Mucosa of gallbladder (tissue), 1 donor: ENCODE data around the gene KLHL40. TPM values are rescaled to one million over a fixed set of nuclear protein-coding genes. Genes with fewer than 3 reads are reported as not detected.

ENCODE experiments used
- DNase-seq: peaks from one replicate; pipeline ENCODE4 v3.0.0-alpha.2; 2020; ENCODE audit warnings: low spot score
- total RNA-seq: library from RNA; stranded (reverse); gene quantifications from one replicate; pipeline ENCODE4 v1.2.1, GENCODE V29; 2021
- donor health status: DM: no; HTN: no; CAD: no.

The KLHL40 gene
- total RNA-seq, 1 donor from 2014 or later = not detected

DNA sequence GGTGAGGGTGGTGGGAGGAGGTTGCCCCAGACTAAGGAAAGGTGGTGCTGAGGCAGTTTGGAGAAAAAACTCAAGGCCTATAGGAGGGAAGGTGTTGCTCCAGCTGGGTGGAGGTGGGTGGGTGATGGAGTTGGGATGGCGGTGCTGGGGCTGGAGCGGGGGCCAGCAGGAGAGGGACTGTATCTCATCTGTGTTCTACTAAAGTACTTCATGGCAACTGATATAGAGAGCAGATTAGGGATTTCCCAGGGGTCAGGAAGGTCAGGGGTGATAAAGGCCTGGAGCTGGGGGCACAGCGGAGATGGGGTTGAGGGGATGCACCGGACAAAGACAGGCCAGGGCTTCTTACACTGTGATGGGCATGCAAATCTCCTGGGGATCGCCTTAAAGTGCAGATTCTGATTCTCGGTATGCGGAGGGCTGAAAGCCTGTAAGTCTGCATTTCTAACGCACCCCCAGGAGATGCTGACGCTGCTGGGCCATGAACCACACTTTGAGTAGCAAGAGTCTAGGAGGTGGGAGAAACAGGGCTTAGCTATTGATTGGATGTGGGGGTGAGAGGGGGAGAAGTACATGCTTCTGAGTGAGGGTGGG lies 4.2 kb downstream of the KLHL40 start:
- no peak for DNase-seq

DNA sequence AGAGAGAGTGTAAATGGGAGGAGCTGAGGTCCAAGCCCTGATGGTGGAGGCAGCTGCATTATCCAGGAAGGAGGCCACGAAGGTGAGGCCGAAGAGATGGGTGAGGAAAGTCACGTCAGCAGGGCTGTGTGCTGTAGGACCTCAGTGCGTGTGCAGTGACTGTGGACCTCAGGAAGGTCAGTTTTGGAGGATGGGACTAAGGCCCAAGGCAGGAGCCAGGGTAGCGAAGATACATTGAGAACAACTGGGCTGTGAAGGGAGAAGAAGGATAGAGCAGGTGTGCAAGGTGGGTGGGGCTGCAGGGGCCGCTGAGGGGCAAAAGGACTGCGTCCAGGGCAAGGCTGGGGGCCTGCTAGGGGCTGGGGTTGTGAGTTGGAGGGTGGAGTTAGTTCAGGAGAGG lies 4.9 kb downstream of the KLHL40 start:
- DNase-seq = no peak

DNA sequence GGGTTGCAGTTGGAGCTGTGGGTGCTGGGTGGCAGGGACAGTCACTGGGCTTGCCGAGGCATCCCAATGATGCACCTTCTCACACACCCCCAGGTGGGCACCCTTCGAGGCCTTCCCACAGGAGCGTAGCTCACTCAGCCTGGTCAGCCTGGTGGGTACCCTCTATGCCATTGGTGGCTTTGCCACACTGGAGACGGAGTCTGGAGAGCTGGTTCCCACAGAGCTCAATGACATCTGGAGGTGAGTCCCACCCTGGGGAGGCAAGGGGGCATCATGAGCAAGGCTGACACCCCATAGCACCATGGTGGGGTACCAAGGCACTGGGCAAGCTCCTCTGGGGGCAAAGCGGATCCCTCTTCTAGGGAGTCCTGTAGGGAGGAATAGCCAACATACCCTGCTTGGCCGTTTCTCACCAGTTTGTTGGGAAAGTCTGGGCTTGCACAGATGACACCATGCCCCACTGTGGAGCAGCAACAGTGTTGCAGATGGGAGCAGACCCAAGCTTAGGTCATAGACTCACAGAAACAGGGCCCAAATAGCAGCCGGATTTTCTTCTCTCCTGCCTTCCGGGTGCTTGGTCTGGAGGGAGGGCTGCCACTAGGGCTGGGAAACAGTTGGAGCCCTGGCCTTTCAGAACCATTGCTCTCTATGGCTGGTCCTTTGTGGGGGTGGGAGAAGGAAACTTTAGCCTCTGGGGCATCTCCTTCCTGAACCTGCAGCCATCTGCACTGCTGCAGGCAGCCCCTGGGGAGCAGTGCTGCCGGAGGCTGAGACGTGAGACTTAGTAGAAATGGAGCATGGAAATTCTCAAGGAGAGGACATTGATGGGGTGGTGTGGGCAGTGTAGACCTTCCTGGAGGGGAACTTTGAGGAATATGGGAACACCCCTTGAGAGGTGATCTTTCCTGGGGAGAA lies 5.7 kb downstream of the KLHL40 start:
- no peak for DNase-seq

DNA sequence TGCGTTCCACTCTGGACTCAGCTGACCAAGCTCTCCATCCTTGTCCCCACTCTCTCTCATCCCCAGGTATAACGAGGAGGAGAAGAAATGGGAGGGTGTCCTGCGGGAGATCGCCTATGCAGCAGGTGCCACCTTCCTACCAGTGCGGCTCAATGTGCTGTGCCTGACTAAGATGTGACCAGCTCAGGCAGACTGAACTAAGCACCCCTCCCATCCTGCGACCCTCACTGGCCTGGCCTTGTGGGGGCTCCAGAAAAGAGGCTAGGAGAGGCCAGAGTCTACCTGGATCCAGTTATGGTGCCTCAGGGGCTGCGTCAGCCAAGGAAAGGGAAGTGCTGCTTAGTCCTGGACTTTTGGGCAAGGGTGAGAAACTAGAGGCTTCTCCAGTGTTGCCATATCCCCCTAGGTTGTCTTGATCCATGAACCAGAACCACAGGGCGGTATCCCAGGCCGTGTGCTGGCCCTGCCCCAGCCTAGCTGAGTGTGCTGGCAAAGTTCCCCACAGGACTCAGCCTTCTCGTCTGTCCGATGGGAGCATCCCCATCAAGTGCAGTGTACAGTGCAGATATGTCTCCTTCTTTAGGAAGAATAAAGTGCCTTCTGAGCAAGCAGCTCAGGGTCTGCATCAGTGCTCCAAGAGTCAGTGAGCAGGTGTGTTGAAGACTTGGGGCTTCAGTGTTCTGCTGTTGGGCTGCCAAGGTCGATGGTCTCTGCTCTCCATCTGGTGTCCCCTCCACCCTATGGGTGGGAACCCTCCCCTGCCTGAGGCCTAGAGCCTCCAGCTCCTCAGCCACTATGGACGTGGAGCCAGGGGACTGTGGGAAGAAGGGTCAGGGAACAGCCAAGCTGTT lies 6.7 kb downstream of the KLHL40 start:
- DNase-seq = no peak

DNA sequence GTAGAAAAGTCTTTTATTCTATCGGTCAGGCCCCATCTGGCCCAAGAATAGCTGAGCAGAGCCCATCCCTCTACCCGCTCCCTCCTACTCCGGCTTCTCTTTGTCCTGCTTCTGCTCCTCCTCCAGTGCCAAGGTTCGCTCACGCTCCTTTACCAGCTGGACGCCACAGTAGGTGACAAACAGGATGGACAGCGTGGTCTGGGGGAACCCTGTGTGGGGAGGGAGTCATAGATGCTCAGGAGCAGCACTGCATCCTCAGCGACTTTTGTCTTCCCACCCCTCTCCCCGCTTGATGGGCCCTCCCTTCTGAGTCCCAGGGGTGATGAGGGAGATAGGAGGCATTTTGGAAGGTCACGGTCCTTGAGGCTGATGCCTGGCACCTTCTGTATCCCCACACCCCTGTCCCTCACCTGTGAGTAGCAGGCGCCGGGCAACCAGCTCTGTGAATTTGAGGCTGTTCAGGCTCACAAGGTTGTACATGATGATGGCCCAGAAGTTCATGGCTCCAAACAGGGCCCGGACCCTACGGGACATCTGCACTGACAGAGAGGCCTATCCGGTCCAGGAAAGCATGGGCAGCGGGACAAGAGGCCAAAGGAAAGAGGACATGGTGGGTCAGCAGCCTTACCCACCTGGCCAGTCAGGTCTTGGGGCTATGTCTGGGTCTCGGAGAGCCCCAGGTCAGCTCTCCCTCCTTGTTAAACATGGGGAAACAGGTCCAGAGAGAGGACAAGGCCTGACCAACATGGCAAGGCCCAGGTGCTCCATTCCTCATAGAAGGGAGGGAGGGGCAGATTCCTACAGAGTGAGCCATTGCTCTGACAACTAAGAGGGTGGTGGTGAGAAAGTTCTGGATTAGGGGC lies 7.6 kb downstream of the KLHL40 start:
- no peak for DNase-seq

DNA sequence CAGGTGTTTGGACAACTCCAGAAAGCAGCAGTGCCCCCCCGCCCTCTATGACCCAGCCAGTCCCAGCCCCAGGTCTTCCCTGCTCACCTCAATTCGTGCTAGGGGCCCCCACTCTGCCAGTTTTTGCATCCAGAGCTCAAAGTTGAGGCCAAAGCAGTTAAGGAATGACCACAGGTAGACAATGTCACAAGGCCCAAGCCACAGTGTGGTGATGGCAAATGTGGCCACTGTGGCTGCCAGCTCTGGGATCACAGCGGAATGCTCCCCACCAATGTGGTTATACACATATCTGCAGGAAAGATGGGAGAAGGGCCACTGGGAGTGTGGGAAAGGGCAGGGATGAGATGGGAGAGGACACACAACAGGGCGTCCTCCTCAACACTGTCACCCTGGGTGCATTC lies 8.2 kb downstream of the KLHL40 start:
- no peak for DNase-seq

DNA sequence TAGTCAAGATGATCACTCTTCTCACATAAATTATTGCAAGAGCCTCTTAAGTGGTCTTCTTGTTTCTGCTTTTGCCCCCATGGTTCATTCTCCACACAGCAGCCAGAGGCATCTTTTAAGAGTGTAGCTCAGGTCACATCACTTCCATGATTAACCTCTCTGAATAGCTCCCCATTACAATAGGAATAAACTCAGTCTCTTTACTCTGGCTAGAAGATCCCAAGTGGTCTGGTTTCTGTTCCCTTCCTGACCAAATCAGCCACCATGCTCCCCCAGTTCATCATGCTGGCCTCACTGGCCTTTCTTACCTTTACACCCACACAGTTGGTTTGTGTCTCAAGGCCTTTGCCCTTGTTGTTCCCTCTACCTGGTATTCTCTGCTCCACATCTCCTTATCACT lies 9.0 kb downstream of the KLHL40 start:
- DNase-seq = no peak

DNA sequence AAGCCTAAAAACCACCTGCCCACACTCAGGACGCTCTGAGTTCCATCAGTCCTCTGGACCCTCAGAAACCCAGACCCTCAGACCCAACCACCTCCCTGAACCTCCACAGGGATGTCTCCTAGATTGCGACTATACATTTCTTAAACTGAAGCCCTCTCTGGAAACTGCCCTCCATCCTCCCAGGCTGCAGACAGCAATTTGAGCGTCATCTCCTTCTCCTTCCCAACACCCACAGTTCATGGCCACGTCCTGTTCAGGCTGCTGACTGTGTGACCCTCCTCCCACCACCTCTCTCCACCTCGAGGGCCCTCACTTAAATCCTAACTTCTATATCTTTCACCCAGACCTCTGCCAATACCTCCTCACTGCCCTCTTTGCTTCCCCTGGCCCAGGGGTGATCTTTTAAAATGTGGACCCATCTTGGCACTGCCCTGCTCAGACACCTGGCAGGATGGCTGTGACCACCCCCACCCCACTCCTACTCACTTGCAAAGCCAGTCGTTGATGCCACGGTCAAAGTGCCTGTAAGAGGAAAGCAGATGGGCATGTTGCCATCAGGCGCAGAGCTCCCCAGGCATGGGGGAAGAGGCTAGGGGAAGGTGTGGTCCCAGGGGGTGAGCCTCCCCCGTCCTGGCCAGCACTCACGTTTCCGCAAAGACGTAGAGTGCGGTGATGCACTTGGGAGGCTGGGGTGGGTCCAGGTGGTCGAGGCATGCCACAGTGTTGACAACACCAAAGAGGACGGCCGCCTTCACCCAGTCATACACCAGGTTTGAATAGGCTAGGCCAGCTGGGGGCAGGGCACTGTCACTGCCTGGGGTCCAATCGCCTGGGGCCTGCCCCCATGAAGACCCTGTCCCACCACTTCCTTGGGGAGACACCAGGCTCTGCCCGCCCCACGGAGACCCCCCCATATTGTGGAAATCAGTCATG lies 11.3 kb downstream of the KLHL40 start:
- no peak for DNase-seq

DNA sequence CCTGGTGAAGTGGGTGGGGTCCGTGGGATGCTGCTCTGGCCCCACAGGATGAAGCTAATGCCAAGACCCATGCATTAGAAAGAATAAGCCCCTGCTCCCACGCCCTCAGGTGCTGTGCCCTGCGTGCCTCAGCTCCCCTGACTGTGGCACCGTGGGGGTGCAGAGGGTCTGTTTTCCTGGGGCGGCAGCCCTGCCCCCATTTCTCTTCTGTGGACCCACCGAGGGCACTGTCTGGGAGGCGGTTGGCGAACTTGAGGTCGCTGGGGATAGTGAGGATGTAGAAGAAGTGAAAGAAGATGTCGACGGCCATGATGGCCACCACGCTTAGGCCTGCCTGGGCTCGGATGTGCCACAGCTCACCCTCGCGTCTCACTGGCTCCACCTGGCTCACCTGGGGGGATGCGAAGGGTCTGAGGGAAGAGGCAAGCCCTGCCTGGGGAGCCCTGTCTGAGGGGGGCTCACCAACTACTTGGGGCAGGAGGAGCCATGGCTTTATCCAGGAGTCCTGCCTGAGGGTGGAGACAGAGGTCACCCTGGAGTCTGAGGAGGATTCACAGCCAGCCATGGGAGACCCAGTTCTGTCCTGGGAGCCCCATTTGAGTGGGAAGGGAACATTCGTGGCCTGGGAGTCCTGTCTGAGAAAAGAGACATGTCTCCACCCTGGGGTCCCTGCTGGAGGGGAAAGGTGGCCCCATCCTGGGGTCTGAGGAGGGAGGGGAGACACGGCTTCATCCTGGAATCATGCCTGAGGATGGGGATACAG lies 12.1 kb downstream of the KLHL40 start:
- no peak for DNase-seq

DNA sequence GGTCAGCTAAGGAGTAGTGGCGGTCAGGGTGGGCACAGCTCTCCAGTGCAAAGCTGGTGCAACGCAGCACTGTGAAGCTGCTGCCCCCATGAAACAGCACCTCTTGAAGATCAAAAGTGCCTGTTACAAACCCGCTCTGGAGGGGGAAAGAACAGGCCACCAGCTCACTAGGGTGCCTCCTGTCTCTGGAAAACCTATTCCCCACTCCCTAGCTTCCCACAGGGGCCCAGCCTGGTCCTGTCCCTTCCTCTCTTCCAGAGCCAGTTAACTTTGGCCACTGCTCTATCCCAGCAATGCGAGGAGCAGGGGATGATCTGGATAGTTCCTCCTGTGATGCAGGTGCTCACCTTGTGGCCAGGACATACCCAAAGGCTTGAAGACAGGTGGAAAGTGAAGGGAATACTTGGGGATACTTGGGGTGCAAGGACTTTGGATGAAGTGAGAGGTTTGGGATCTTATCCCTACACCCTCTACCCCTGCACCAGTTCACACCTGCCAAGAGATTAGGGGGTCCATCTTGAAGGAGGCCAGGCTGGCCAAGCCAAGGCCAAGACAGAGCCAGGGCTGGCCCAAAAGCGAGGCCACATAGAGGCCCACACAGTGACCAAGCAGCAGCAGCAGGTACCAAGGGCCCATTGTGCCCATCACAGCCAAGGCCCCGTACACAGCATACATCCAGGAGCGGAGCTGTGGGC lies 13.0 kb downstream of the KLHL40 start:
- DNase-seq = no peak

DNA sequence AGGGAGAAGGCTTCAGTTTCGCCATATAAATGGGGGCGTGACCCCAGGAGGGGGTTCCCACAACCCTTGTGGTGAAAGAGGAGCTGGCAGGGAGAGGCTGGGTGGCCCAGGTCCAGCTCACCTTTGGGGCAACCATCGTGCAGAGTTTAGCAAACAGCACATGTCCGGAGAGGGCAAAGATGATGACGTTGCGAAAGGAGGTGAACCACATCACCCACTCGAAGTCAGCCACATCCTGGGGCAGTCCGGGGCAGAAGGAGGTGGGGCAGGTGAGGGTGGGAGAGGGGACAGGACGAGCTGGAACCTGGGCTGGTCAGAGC lies 13.5 kb downstream of the KLHL40 start:
- no peak for DNase-seq

DNA sequence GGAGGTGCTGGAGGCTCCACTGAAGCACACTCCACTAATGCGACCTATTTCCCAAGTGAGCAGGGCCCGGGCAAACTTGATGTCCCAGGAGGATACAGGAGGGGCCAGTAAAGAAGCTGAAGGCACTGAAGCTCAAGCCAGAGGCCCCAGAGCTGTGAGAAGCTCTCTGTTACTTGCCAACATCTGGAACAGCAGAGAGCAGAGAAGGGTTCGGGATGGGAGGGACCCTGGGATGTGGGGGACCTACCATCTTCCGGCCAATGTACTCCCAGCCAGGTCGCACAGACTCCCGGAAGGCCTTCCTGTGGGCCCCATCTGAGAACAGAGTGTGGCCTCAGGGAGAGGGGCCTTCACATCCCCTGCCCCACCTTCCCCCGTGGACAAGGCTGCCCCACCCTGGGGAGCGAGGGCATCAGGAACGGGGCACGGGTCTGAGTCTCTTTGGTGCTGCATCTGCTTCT lies 14.2 kb downstream of the KLHL40 start:
- no peak for DNase-seq

DNA sequence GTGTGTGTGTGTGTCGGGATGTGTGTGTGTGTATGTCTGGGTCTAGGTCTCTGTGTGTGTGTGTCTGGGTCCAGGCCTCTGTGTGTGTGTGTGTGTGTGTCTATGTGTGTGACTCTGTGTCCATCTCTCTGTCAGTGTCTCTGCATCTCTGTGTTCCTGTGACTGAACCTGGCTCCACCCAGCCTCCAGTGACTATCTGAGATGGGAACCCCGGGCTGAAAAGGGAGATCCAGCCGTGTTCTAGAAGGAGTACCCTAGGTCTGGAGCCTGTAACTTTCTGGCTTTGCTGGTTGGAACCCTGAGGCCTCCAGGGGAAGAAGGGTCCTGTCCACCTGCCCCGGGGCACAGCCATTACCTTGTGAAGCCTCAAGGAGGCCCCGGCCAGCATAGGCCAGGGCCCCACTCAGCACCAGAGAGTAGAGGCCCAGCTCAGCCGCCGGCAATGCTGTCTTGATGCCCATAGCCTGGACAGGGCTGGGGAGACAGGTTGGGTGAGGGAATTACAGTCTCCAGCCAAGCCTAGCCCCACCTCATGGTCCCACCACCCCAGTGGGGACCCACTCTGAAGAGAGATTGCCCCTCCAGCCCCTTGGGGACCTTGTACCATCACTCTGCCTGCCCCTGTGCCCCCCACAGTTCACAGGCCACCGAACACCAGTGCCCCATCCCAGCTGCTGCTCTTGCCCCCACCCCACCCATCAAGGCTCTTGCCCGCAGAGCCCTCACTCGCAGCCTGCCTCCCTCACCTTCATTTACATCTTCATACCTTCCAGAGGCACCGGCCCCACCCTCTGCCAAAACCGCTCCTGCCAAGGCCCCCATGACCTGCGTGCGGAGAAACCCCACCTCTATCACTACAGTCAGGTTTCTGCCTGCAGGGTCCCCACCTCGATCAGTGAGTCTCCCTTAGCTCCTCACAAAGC lies 15.3 kb downstream of the KLHL40 start:
- DNase-seq = no peak

DNA sequence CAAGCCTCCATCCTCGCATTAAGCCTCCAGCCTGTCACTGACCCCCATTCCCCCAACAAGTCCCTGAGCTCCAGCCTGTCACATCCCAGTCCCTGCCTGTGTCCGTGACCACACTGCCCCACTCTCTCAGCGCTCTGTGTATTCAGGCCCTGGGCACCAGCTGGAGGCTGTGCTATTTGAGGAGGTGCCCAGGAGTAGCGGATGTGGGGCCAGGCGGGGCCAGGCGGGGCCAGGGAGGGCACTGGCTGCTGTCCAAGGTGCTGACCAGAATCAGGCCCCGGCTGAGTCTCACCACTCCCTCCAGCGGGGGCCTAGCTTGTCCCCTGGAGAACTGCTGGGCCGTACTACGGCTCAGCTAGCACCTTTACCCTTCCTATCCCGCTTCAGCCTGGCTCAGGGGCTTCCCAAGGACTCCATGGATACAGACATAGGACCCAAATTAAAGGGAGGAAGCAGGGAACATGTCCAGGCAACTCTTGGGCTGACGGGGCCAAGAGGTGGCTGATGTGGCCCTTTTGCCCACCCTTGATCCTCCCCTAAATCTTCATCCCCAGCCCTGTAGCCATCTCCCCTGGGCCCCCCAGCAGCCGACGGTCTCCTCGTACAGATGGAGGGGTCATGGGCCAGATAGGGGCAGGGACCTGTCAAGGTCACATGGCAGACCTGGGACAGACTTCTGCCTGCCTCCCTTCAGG lies 16.2 kb downstream of the KLHL40 start:
- peak; percentile 36 for DNase-seq

DNA sequence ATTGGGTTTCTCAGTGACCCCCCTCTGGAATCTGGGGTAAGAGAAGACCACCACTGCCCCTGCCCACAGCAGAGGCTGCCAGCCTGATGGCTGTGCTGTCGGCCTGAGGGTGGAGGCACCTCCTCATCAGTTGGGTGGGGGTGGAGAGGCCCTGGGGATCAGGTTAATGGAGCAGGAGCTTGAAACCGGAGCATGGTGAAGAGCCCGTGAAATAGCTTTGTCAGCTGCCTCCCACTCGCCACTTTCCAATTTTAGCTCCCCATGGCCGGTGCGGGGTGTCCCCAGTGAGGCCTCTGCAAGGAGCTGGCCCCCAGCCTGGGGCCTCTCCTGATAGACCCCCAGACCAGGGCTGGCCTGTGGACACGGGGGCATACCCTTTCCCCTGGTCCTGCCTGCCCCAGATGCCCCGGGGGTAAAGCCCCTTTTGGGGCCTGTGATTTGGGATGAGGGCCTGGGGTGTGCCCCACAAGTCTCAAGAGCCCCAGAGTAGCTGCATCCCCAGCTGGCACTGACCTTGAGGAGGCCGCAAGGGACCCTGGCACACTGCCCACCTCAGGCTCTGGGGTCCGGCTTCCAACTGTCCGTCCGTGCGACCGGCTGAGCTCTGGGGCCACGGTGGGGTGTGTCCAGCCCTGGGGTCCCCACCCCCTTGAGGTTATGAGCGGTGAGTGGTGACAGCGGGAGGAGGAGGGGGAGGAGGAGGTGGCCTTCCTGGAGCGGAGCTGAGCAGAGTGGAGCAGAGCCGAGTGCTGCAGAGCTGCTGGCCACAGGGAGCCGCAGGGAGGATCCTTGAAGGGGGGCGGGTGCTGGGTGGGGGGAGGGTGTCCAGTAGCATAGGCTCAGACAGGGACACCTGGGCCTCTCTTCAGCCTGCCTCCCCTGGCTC lies 17.0 kb downstream of the KLHL40 start, which contains the start of gene HHATL:
HHATL (minus strand) TSS at position 733 of the 886 bp plus-strand sequence. CDS start 1,972 bp downstream, outside the sequence.
- no peak for DNase-seq
